HUES64 (cell line): ENCODE measurements around the gene CDC42BPG.

Experiments used
- H3K27ac ChIP-seq: 2 replicates; pipeline ENCODE4 v1.7.0; 2013; ENCODE audit warnings: low read depth, low read length, inconsistent platforms
- H3K27me3 ChIP-seq: 2 replicates; pipeline ENCODE4 v1.6.1; 2013; ENCODE audit warnings: mild to moderate bottlenecking, low read length; ENCODE audit not compliant: insufficient read depth
- H3K36me3 ChIP-seq: 2 replicates; pipeline ENCODE4 v1.6.1; 2013; ENCODE audit warnings: mild to moderate bottlenecking, low read length; ENCODE audit not compliant: insufficient read depth
- H3K4me1 ChIP-seq: 2 replicates; pipeline ENCODE4 v1.6.1; 2013; ENCODE audit warnings: mild to moderate bottlenecking, low read length, moderate library complexity; ENCODE audit not compliant: insufficient read depth
- H3K4me3 ChIP-seq: 2 replicates; pipeline ENCODE4 v1.5.1; 2013; ENCODE audit warnings: mild to moderate bottlenecking, low read length, moderate library complexity
- H3K9ac ChIP-seq: 2 replicates; pipeline ENCODE4 v1.6.1; 2013; ENCODE audit warnings: mild to moderate bottlenecking, low read depth, low read length
- H3K9me3 ChIP-seq: 2 replicates; pipeline ENCODE4 v1.6.1; 2013; ENCODE audit warnings: low read depth, low read length; ENCODE audit not compliant: insufficient read depth
- WGBS: fragments of 150-250, 120-280 bp; methylation state at CpG from one replicate; pipeline ENCODE4 v1.1.7; 2013; ENCODE audit warnings: missing lambda C conversion rate; 5-methylcytosine and 5-hydroxymethylcytosine counted together

CDC42BPG gene

GRCh38 chr11:64888406-64888728 is 43.9 kb upstream of the CDC42BPG start:
- WGBS: 75% methylated on average over 8 of the region's 8 CpGs
- Histone ChIP-seq H3K36me3 (no peaks in the 10 kb centered on the region), H3K4me1 (peaks cover 9% of the 10 kb centered on the region; the same call in 1 of the 2 replicates), H3K9me3 (no peaks in the 10 kb centered on the region), H3K9ac (no peak overlapping the region; the same call in 1 of the 2 replicates), H3K27ac (0 out of 2 replicates have a peak overlapping the region, but pooled peaks have one; percentile 42), H3K4me3 (0 out of 2 replicates have a peak overlapping the region, but pooled peaks have one; percentile 28), H3K27me3 (no peaks in the 10 kb centered on the region)

- Histone ChIP-seq H3K4me3 (peak overlapping the region; percentile 28), H3K36me3 (no peaks in the 10 kb centered on the region), H3K9me3 (no peaks in the 10 kb centered on the region), H3K4me1 (peaks cover 9% of the 10 kb centered on the region; the same call in 1 of the 2 replicates), H3K27me3 (no peaks in the 10 kb centered on the region), H3K27ac (0 out of 2 replicates have a peak overlapping the region, but pooled peaks have one; percentile 42), H3K9ac (no peak overlapping the region; the same call in 1 of the 2 replicates)
- WGBS: 23% methylated on average over 34 of the region's 34 CpGs
Measured at GRCh38 chr11:64887757-64888405, 43.4 kb upstream of the CDC42BPG start.

GRCh38 chr11:64887234-64887756 is 42.8 kb upstream of the CDC42BPG start:
- H3K4me1 ChIP-seq: peaks cover 9% of the 10 kb centered on the region; the same call in 1 of the 2 replicates
- WGBS: 85% methylated on average over 7 of the region's 8 CpGs

GRCh38 chr11:64885367-64886286 is 41.2 kb upstream of the CDC42BPG start:
- Histone ChIP-seq H3K9me3 (no peaks in the 10 kb centered on the region), H3K4me1 (peaks cover 9% of the 10 kb centered on the region; the same call in 1 of the 2 replicates), H3K4me3 (no peak overlapping the region), H3K27me3 (no peaks in the 10 kb centered on the region), H3K36me3 (no peaks in the 10 kb centered on the region), H3K9ac (no peak overlapping the region), H3K27ac (no peak overlapping the region)
- WGBS: 94% methylated on average over 14 of the region's 15 CpGs

More at GRCh38 chr11:64887234-64887756, 42.8 kb upstream of the CDC42BPG start:
- Histone ChIP-seq H3K9me3 (no peaks in the 10 kb centered on the region), H3K36me3 (no peaks in the 10 kb centered on the region), H3K9ac (no peak overlapping the region), H3K4me3 (no peak overlapping the region), H3K27me3 (no peaks in the 10 kb centered on the region), H3K27ac (no peak overlapping the region)

GRCh38 chr11:64884019-64884418 is 39.6 kb upstream of the CDC42BPG start:
- Histone ChIP-seq H3K9ac (no peak overlapping the region), H3K4me3 (no peak overlapping the region), H3K27ac (no peak overlapping the region), H3K36me3 (no peaks in the 10 kb centered on the region), H3K4me1 (peaks cover 16% of the 10 kb centered on the region), H3K9me3 (no peaks in the 10 kb centered on the region), H3K27me3 (no peaks in the 10 kb centered on the region)
- 91% methylated on average over 8 of the region's 8 CpGs for WGBS

- no peaks in the 10 kb centered on the region for H3K36me3 ChIP-seq
- no peaks in the 10 kb centered on the region for H3K27me3 ChIP-seq
- no peak overlapping the region for H3K9ac ChIP-seq
- H3K4me3 ChIP-seq: no peak overlapping the region
- no peaks in the 10 kb centered on the region for H3K9me3 ChIP-seq
- peaks cover 11% of the 10 kb centered on the region for H3K4me1 ChIP-seq
- H3K27ac ChIP-seq: no peak overlapping the region
- 93% methylated on average over 5 of the region's 5 CpGs for WGBS
Measured at GRCh38 chr11:64883575-64883974, 39.1 kb upstream of the CDC42BPG start.

- Histone ChIP-seq H3K36me3 (no peaks in the 10 kb centered on the region), H3K4me3 (no peak overlapping the region), H3K9ac (no peak overlapping the region), H3K9me3 (no peaks in the 10 kb centered on the region), H3K27ac (no peak overlapping the region), H3K27me3 (0 out of 2 replicates have a peak, but pooled peaks cover 6% of the 10 kb centered on the region), H3K4me1 (peaks cover 8% of the 10 kb centered on the region)
- WGBS: 93% methylated on average over 5 of the region's 5 CpGs
Measured at GRCh38 chr11:64882243-64882642, 37.8 kb upstream of the CDC42BPG start.

- Histone ChIP-seq H3K36me3 (no peaks in the 10 kb centered on the region), H3K9ac (no peak overlapping the region), H3K27me3 (0 out of 2 replicates have a peak, but pooled peaks cover 6% of the 10 kb centered on the region), H3K4me3 (no peak overlapping the region), H3K9me3 (no peaks in the 10 kb centered on the region), H3K27ac (no peak overlapping the region), H3K4me1 (peaks cover 15% of the 10 kb centered on the region)
- WGBS: 94% methylated on average over 8 of the region's 8 CpGs
Measured at GRCh38 chr11:64881476-64881875, 37.0 kb upstream of the CDC42BPG start.

- Histone ChIP-seq H3K9ac (no peak overlapping the region), H3K4me1 (peaks cover 16% of the 10 kb centered on the region), H3K4me3 (no peak overlapping the region), H3K27me3 (0 out of 2 replicates have a peak, but pooled peaks cover 6% of the 10 kb centered on the region), H3K36me3 (no peaks in the 10 kb centered on the region), H3K27ac (no peak overlapping the region), H3K9me3 (no peaks in the 10 kb centered on the region)
- 88% methylated on average over 14 of the region's 14 CpGs for WGBS
Measured at GRCh38 chr11:64880240-64881001, 36.0 kb upstream of the CDC42BPG start.

- Histone ChIP-seq H3K9me3 (no peaks in the 10 kb centered on the region), H3K36me3 (0 out of 2 replicates have a peak, but pooled peaks cover 5% of the 10 kb centered on the region), H3K4me3 (peak overlapping the region; percentile 97), H3K27ac (peak overlapping the region; percentile 79), H3K9ac (peak overlapping the region; percentile 94), H3K4me1 (peaks cover 16% of the 10 kb centered on the region), H3K27me3 (0 out of 2 replicates have a peak, but pooled peaks cover 6% of the 10 kb centered on the region)
- WGBS: 25% methylated on average over 15 of the region's 16 CpGs
Measured at GRCh38 chr11:64879244-64879900, 34.9 kb upstream of the CDC42BPG start.
